HG02884 (cell line): ENCODE data around the gene HLA-DPA1.

Experiments
- ATAC-seq: cut with Tn5 transposase; IDR thresholded peaks from one replicate; pipeline ENCODE4 v1.9.1; 2021; ENCODE audit warnings: mild to moderate bottlenecking, moderate library complexity; ENCODE audit not compliant: unreplicated experiment

Gene HLA-DPA1

GRCh38 chr6:33018418-33018817 is 55.0 kb downstream of the HLA-DPA1 start:
- ATAC-seq = no peak

GRCh38 chr6:33017694-33018353 is 55.6 kb downstream of the HLA-DPA1 start:
- no peak for ATAC-seq

GRCh38 chr6:33017018-33017417 is 56.4 kb downstream of the HLA-DPA1 start:
- ATAC-seq = no peak

- no peak for ATAC-seq
These were observed 57.7 kb downstream of the HLA-DPA1 start for GRCh38 chr6:33015798-33016197.

GRCh38 chr6:33014841-33015634 is 58.4 kb downstream of the HLA-DPA1 start:
- ATAC-seq = no peak
